ENCODE measurements around the gene DUSP12.
"Not testable (repeated sequence)": the region's sequence is repeated elsewhere in the genome, so short reads cannot be mapped to it uniquely, and the experiment has no call there.

Gene DUSP12

GRCh38 chr1:161749509-161750407, at the start of gene DUSP12:
Gene DUSP12 (plus strand): TSS chr1:161749786. CDS start chr1:161749802, 16 bp downstream.
- peak; percentile 92 for DNase-seq

GRCh38 chr1:161702250-161702649, 47.3 kb upstream of the DUSP12 start:
- no peak for DNase-seq

GRCh38 chr1:161705537-161705936, 44.0 kb upstream of the DUSP12 start:
- DNase-seq, result no peak

GRCh38 chr1:161706113-161706481, 43.5 kb upstream of the DUSP12 start:
- no peak for DNase-seq

GRCh38 chr1:161706482-161707347, 42.9 kb upstream of the DUSP12 start, which contains the start of gene FCRLA:
Gene FCRLA (plus strand): TSS chr1:161707229. CDS start chr1:161707265, 36 bp downstream.
- DNase-seq, result no peak

GRCh38 chr1:161707503-161707902, 42.1 kb upstream of the DUSP12 start:
- no peak for DNase-seq

- no peak for DNase-seq
These were observed 40.2 kb upstream of the DUSP12 start for GRCh38 chr1:161709373-161709772.

- no peak for DNase-seq
These were observed 39.0 kb upstream of the DUSP12 start for GRCh38 chr1:161710560-161710959.

- no peak for DNase-seq
These were observed 30.8 kb upstream of the DUSP12 start for GRCh38 chr1:161718559-161719324.

- no peak for DNase-seq
These were observed 30.3 kb upstream of the DUSP12 start for GRCh38 chr1:161719325-161719611.

- no peak for DNase-seq
These were observed 29.2 kb upstream of the DUSP12 start for GRCh38 chr1:161720422-161720821.

- DNase-seq, result no peak
These were observed 28.4 kb upstream of the DUSP12 start, which contains the start of gene FCRLB for GRCh38 chr1:161720956-161721737. Gene FCRLB (plus strand): TSS chr1:161721544. CDS start chr1:161722673, 1,129 bp downstream.

- DNase-seq, result no peak
These were observed 27.7 kb upstream of the DUSP12 start for GRCh38 chr1:161721738-161722343.

GRCh38 chr1:161722406-161722805, 27.2 kb upstream of the DUSP12 start:
- no peak for DNase-seq

GRCh38 chr1:161723459-161724141, 26.0 kb upstream of the DUSP12 start:
- DNase-seq, result no peak

GRCh38 chr1:161725258-161725907, 24.2 kb upstream of the DUSP12 start:
- DNase-seq, result not testable (repeated sequence)

- DNase-seq, result peak; percentile 25
These were observed 23.6 kb upstream of the DUSP12 start for GRCh38 chr1:161725908-161726472.

GRCh38 chr1:161726473-161727255, 22.9 kb upstream of the DUSP12 start:
- peak; percentile 70 for DNase-seq

- DNase-seq, result peak; percentile 70
These were observed 22.2 kb upstream of the DUSP12 start for GRCh38 chr1:161727256-161727924.

Data from CD4-positive, alpha-beta T cell treated with Interleukin-4 for 4 hours (primary cell).